Activated CD4-positive, alpha-beta T cell treated with anti-CD3 and anti-CD28 coated beads for 1 hour (primary cell): ENCODE results near the gene IL25.
"Not testable (repeated sequence)": the region's sequence is repeated elsewhere in the genome, so short reads cannot be mapped to it uniquely, and the experiment has no call there.

ENCODE experiments used
- DNase-seq: peaks from one replicate; pipeline ENCODE4 v3.0.0-alpha.2; 2020

IL25 gene

GRCh38 chr14:23377198-23377550 lies 4.6 kb downstream of the IL25 start:
- DNase-seq: no peak

- DNase-seq: no peak
Observed at GRCh38 chr14:23377573-23378563, 5.3 kb downstream of the IL25 start.

GRCh38 chr14:23378612-23379220 lies 6.1 kb downstream of the IL25 start:
- DNase-seq: no peak

- DNase-seq: peak; percentile 64
Observed at GRCh38 chr14:23379366-23380196, 7.0 kb downstream of the IL25 start.

- DNase-seq: no peak
Observed at GRCh38 chr14:23380197-23380914, 7.7 kb downstream of the IL25 start.

- no peak for DNase-seq
Observed at GRCh38 chr14:23380976-23381375, 8.4 kb downstream of the IL25 start.

- DNase-seq: no peak
Observed at GRCh38 chr14:23381871-23382270, 9.3 kb downstream of the IL25 start.

GRCh38 chr14:23382276-23382675 lies 9.7 kb downstream of the IL25 start:
- no peak for DNase-seq

- no peak for DNase-seq
Observed at GRCh38 chr14:23382731-23383440, 10.3 kb downstream of the IL25 start.

- DNase-seq: no peak
Observed at GRCh38 chr14:23384364-23385080, 11.9 kb downstream of the IL25 start.

GRCh38 chr14:23385244-23385641 lies 12.6 kb downstream of the IL25 start:
- DNase-seq: no peak

GRCh38 chr14:23385642-23386265 lies 13.1 kb downstream of the IL25 start:
- DNase-seq: no peak

- not testable (repeated sequence) for DNase-seq
Observed at GRCh38 chr14:23386266-23386657, 13.7 kb downstream of the IL25 start.

GRCh38 chr14:23386999-23387398 lies 14.4 kb downstream of the IL25 start:
- no peak for DNase-seq

GRCh38 chr14:23387916-23388882 lies 15.6 kb downstream of the IL25 start:
- DNase-seq: no peak

- DNase-seq: no peak
Observed at GRCh38 chr14:23388996-23389395, 16.4 kb downstream of the IL25 start.

GRCh38 chr14:23389396-23389795 lies 16.8 kb downstream of the IL25 start:
- DNase-seq: no peak

- DNase-seq: not testable (repeated sequence)
Observed at GRCh38 chr14:23389871-23390270, 17.3 kb downstream of the IL25 start.

GRCh38 chr14:23392613-23393012 lies 20.0 kb downstream of the IL25 start:
- no peak for DNase-seq

GRCh38 chr14:23396126-23396525 lies 23.5 kb downstream of the IL25 start:
- DNase-seq: no peak
